PC-3 (cell line): ENCODE data around the gene RAB3IP.

ENCODE experiments used
- EZH2 ChIP-seq: fragments of 300-600 bp; sonication (generic); IDR thresholded peaks from one replicate; pipeline ENCODE4 v1.6.1; 2017; ENCODE audit warnings: antibody characterized with exemption, mild to moderate bottlenecking, low read length; ENCODE audit not compliant: unreplicated experiment
- TF ChIP-seq, protein P1 (sequence below): fragments of 300-600 bp; sonication (generic); conservative IDR thresholded peaks from 2 replicates; pipeline ENCODE4 v1.5.1; 2017; ENCODE audit warnings: antibody characterized with exemption, low read depth, mild to moderate bottlenecking, low read length

DNA sequence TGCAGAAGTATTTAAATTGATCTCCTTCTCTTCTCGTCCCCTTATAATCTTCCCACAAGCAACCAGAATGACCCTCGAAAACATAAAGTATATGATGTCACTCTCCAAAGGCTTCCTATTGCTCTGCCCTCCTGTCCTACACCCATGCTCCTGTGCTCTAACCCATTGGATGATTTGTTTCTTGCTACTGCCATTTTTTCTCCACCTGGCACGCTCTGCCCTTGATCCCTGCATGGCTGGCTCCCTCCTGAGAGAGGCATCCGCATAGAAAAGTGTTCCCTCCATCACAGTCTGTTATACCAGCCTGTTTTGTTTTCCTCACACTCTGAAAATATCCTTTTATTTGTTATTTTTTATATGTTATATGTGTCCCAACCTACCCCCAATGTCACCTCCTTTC lies 106.2 kb downstream of the RAB3IP start:
- TF ChIP-seq, protein P1, sequence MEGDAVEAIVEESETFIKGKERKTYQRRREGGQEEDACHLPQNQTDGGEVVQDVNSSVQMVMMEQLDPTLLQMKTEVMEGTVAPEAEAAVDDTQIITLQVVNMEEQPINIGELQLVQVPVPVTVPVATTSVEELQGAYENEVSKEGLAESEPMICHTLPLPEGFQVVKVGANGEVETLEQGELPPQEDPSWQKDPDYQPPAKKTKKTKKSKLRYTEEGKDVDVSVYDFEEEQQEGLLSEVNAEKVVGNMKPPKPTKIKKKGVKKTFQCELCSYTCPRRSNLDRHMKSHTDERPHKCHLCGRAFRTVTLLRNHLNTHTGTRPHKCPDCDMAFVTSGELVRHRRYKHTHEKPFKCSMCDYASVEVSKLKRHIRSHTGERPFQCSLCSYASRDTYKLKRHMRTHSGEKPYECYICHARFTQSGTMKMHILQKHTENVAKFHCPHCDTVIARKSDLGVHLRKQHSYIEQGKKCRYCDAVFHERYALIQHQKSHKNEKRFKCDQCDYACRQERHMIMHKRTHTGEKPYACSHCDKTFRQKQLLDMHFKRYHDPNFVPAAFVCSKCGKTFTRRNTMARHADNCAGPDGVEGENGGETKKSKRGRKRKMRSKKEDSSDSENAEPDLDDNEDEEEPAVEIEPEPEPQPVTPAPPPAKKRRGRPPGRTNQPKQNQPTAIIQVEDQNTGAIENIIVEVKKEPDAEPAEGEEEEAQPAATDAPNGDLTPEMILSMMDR, result no peak
- no peak for TF ChIP-seq EZH2
